HG03354 (cell line): ENCODE results near the gene NPFFR1.

Experiments
- ATAC-seq: cut with Tn5 transposase; IDR thresholded peaks from one replicate; pipeline ENCODE4 v1.9.1; 2021; ENCODE audit warnings: mild to moderate bottlenecking; ENCODE audit not compliant: unreplicated experiment, poor library complexity, severe bottlenecking

Gene NPFFR1

DNA sequence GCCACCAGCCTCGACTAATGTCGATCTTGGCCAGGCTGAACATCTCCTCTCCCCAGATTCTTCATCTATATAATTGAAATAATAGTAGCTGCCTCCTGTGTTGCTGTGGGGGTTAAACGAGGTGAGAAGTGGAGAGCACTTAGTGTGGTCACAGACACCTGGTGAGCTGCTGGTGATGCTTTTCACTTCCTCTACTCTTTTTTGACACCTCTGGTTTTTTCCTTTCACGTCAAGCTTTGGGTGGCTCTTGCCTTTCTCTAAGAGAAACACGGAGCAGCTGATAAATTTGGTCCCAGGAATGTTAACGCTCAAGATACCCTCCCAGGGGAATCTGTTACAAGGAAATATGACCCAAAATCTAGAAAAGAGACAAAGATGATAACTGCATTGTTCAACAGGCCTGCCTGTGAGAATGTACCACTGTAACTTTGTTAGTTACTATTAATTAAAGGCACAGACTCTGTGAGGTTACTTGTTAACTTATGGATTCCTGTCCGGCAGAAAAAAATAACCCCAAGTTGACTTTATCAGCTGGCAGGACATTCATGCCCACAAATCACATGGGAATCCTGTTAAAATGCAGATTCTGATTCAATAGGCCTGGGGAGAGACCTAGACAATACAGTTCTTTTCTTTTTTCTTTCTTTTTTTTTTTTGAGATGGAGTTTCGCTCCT, 9.5 kb upstream of the NPFFR1 start:
- ATAC-seq: peak; percentile 90

DNA sequence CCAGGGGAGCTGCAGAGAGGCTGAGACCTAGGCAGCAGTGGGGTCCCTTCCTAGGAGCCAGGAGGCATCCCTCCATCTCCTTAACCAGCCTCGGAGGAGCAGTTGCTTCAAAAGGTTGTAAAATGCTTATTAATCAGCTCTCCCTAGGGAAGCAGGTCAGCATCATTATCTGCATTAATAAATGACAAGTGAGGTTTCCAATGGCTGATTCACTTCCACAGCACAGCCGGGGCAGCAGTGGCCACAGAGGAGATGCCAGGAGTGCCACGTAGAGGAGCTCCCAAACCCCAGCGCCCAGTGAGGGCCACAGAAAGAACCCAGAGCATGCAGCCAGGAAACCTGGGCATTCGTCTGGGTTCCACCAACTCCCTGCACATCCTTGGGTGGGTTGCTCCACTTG, 8.2 kb upstream of the NPFFR1 start:
- no peak for ATAC-seq

DNA sequence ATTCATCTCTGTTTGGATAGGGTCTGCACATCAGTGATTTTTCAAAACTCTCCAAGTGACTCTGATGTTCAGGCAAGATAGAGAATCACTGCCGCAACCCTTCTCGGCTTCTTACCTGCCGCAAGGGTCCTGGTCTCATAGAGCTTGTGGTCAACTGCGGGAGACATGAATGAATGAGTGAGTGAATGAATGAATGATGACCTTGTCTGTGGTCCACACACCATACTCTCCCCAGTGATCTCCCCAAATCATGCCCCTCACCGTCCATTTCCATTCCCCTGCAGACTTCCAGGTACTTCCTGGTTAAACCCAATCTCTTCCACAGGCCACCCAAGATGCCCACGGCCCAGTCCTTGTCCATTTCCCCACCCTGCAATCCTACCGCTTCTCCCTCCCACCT, 5.9 kb upstream of the NPFFR1 start:
- no peak for ATAC-seq

DNA sequence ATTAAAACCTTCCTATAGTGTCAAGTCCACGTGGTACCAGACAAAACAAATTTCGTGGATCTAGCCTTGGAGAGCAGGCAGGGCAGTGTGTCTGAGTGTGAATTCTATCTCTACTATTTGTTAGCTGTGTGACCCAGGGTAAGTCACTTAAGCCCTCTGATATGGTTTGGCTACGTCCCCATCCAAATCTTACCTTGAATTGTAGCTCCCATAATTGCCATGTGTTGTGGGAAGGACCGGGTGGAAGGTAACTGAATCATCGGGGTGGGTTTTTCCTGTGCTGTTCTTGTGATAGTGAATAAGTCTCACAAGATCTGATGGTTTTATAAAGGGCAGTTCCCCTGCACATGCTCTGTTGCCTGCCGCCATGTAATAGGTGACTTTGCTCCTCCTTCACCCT, 2.8 kb upstream of the NPFFR1 start:
- ATAC-seq: no peak

DNA sequence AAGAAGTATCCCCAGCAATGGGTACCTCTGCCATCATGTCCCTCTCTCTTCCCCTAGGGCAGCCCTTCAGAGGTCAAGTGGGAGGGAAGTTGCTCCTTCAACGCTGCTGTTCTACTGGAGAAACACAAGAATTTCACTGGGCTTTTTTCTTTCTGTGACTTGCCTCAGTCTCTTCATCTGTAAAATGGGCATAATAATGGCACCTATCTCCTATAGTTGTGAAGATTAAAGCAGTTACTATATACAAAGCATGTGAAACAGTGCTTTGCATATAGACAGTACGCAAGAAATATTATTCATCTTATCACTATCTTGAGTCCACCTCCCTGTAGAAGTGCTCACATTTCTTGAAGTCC, 1.6 kb upstream of the NPFFR1 start:
- ATAC-seq: no peak

DNA sequence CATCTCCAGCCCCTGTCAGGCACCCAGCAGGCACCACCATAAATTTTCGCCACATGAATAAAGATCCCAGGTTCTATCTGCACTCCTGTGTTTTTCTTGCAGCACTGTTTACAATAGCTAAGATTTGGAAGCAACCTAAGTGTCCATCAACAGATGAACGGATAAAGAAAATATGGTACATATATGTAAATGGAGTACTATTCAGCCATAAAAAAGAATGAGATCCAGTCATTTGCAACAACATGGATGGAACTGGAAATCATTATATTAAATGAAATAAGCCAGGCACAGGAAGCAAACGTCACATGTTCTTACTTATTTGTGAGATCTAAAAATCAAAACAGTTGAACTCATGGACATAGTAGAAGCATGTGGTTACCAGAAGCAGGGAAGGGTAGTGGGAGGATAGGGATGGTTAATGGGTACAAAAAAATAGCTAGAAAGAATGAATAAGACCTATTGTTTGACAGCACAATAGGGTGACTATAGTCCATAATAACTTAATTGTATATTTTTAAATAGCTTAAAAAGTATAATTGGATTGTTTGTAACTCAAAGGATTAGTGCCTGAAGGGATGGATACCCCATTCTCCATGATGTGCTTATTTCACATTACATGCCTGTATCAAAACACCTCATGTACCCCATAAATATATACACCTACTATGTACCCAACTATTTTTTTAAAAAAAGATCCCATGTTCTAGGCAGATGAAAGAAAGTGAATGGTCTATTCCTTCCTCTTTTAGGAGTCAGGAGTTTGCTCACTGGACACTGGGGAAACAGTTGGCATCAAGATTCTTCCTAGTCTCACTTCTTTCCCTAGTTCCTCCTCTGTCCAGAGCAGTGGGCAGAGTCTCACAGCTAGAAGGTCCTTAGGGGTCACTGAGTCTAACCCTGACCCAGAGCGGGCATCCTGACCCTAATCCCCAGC, 1.0 kb upstream of the NPFFR1 start:
- no peak for ATAC-seq

DNA sequence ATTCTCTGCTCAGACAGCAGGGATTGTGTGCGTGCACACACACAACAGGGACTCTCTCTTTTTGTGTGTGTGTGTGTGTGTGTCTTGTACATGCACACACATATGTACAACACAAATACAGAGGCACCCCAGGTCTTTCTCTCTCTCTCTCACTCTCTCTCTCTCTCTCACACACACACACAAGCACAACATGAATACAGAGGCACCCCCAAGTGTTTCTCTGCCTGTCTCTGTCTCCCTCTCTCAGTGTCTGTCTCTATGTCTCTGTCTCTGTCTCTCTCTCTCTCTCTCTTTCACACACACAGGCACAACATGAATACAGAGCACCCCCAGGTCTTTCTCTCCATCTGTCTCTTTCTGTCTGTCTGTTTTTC, 746 bp downstream of the NPFFR1 start:
- no peak for ATAC-seq

DNA sequence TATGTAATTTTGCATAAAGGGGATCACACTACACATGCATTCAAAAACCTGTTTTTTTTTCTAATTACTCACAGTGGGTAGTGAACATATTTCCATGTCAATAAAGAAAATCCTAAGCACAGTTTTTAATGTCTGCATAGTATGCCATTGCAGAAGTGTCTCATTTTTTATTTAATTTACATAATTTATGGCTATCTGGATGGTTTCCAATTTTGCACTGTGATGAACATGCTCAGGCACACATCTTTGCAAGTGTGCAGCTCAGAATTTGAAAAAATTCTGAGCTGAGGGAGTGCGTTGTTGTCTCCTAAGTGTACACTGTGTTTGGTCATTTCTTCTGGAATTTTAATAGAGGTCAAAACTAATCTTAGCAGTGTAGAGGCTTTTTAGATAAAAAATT, 2.2 kb downstream of the NPFFR1 start:
- ATAC-seq: no peak

DNA sequence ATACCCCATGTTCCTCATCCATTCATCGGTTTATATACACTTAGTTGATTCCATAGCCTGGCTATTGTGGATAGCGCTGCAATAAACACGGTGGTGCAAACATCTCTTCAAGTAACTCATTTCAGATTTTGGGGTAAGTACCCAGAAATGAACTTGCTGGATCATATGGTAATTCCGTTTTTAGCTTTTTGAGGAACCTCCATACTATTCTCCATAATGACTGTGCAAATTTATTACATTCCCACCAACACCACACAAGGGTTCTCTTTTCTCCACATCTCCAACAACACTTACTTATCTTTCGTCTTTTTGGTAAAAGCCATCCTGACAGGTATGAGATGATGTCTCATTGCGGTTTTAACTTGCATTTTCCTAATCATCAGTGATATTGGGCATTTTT, 3.7 kb downstream of the NPFFR1 start:
- no peak for ATAC-seq

DNA sequence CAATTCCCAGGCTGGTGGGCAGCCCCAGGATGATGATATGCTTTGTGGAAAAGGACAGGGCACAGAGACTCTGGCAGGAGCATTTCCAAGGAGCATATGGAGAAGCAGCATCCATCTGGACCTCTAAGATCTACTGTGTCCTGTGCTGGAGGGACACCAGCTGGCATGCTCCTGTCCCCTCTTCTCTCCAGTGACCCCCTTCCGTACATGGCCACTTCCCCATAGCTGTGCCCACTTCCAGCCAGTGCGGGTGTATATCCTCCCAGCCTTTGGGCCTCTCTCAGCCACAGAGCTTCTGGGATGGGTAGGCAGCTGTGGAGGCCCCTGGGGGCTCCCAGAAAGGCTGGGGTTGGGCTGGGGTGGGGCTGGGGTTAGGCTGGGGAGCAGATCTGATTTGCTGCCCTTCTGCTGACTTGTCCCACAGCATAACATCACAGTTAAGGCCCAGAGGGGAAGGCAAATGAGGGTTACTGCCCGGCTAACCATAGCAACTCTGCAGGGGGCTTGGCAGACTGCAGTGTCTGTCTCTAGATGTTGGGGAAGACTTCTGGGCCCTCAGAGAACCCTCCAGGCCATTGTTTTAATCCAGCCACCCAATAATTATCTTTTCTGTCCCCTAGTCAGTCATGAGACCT, 6.3 kb downstream of the NPFFR1 start:
- ATAC-seq: no peak

DNA sequence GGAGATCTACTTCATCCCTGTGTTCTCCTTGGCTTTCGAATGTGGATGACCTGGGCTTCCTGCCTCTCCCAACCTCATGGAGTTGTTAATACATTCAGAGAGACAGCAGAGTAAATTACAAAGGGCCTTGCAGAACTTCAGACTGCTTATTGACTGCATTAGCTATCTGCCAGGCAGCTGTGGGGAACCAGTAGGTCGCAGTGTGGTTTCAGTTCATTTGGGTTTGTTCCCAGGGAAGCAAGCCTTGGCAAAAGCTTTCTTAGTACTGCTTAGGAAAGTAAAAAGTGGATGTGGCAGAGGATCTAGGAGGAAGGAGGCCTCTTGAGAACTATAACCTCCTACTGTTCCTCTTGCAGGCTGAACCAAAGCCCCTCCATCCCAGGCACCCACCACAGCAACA, 9.2 kb downstream of the NPFFR1 start:
- ATAC-seq: no peak

DNA sequence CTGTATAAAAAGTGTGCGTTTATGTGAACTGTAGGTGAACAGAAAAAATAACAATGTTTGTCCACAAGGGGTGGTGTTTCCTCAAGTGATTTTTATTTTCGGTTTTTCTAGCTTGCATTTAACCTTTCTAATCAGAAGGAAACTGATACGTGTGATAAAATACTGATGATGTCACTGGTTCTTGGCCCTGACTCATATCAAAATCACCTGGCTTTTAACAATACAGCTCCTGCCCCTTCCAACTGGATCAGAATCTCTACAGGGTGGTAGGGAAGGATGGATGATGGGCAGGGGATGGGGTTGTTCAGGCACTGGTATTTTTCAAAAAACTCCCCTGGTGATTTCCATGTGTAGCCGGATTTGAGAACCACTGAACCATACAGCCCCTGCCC, 10.9 kb downstream of the NPFFR1 start:
- ATAC-seq: peak; percentile 70

DNA sequence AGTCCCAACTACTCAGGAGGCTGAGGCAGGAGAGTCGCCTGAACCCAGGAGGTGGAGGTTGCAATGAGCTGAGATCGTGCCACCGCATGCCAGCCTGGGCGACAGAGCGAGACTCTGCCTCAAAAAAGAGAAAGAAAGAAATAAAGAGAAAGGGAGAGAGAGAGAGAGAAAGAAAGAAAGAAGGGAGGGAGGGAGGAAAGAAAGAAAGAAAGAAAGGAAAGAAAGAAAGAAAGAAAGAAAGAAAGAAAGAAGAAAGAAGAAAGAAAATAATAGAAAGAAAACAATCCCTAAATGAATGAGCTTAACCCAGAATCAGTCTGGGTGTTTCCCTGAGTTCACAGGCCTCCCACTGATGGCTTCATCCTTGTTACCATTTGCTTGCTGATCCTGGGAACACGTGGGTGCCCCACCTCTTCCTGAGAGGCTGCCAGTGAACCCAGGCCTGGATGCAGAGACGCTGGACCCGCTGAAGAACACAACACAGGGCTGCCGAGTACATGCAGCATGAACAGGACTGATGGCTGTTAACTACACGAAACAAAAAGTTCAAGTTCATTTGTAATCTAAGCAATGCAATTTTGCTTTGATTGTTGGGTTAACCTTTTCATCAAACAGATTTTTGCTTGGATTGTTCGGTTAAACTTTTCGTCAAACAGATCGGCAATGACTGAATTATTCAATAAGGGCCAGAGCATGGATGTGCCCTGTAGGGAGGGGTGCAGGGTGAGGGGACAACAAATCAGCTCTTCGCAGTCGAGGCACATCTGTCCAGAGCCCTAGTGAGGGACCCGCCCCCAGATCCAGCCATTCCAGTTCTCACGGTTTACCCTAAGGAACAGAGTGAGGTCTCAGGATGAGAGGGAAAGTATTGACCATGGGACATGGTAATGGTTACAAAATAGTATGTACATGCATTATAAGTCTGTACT, 11.5 kb downstream of the NPFFR1 start:
- ATAC-seq: no peak

DNA sequence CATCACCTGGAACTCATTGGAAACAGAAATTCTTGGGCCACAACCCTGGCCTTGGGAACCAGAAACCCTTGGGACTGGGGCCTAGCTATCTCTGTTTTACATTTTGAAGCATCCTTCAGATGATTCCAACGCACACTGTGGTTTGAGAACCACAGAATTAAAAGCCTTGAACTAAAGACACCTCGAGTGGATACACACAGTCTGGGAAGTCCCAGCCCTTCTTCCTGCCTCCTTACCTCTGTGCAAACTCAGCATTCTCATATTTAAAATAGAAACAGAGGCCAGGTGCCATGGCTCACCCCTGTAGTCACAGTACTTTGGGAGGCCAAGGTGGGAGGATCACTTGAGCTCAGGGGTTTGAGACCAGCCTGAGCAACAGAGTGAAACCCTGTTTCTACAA, 12.9 kb downstream of the NPFFR1 start:
- ATAC-seq: no peak

DNA sequence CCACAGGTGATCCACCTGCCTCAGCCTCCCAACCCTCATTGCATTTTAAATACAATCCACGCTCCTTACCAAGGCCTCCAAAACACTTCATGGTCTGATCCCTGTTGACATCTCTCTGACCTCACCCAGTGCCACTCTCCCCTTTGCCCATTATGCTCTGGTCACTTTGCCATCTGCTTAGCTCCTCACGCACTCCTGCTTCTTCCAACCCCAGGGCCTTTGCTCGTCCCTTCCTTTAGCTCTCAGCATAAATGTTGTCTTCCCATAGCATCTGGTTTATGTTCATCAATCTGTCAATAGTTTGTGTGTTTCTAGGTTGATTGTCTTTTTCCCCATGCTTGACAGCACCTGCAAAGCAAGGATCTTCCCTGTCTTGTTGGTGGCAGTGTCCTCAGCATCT, 14.1 kb downstream of the NPFFR1 start:
- no peak for ATAC-seq

DNA sequence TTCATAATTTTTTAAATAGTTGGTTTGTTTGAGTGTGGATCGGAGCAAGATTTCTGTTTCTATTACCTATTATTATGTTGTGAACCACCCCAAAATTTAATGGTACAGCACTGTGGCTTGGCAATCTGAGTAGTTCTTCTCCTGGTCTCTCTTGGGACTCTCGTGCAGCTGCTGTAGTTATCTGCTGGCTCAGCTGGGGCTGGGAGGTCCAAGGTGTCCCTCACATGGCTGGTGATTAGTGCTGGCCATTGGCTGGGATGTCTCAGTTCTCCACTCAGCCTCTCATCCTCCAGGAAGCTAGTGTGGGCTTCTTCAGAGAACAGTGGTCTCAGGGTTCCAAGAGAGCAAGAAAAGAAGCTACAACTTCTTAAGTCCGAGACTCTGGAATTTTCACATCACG, 15.4 kb downstream of the NPFFR1 start:
- ATAC-seq: no peak

DNA sequence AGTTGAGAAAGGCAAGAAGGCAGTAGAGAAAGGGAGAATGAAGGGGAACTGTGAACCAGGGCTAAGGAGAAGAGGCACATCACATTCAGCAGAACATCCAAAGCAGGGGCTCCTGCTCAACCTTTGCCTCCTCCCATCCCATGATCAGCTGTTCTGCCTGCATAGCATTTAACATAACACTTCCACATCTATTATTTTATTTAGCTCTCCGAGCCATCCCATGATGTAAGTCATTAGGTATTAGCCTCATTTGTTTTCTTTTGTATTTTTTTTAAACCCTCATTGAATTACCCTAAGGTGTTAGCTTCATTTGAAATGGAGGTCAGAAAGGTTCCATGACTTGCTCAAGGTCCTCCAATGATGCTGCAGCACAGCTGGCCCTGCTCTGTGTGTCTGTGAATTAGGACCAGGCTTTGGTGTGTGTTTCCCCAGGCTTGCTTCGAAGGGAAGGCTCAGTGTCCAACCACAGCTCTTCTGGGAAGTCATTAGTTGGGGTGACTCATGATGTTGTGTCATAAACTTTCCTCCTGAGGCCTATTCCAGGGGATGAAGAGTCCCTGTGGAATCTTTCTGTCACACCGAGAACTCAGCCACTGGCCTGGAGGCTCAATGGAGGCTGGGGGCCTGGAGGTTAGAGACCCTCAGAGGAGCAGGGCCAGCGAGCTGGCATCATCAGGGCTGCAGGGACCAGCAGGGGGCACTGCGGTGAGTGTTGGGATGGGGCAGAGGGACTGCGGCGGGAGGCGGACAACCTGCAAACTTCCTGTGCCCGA, 16.5 kb downstream of the NPFFR1 start:
- no peak for ATAC-seq

DNA sequence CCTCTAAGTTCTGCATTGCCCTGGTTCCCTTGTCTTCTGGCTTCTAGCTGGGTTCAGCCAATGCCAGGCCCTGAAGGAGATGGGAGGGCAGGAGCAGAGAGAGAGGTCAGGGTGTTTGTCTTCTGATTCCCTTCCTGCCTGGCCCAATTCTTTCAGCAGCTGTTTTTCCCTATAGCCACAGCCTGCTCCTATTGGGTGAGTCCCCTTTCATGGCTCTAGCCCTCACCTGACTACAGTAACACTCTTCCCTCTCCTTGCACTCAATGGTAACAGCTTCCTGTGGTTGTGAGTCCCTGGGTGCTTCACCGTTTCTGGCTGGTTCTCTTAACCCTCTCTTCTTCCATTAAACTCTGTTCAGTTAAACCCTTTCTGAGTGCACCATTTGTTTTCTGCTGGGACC, 17.1 kb downstream of the NPFFR1 start:
- ATAC-seq: no peak

DNA sequence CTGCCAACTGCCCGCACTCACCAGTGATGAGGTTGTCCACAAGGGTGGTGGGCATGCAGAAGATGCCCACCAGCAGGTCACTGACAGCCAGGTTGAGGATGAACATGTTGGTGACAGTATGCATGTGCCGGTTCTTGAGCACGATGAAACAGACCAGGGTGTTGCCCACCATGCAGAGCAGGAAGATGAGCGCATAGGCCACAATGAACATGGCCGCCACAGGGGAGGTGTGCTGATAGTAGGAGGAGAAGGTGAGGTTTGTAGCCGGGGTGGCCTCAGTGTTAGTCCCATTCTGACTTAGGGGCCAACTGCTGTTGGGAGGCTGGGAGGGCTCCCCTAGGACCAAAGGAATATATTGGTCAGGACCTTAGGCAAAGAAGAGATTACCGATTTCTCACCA, 17.7 kb downstream of the NPFFR1 start:
- no peak for ATAC-seq
